CD4-positive, alpha-beta T cell treated with Interleukin-15 for 1 hour (primary cell): Measurements from ENCODE around the gene XBP1.
A peak's percentile ranks its signal among the peaks of the same experiment; 100 is the strongest.
"Not testable (repeated sequence)": the region's sequence is repeated elsewhere in the genome, so short reads cannot be mapped to it uniquely, and the experiment has no call there.

Source experiments
- DNase-seq: peaks from one replicate; pipeline ENCODE4 v3.0.0-alpha.2; 2020

The XBP1 gene

GRCh38 chr22:28791841-28792490, 8.4 kb downstream of the XBP1 start:
- DNase-seq, result no peak

- DNase-seq, result no peak
Measured at GRCh38 chr22:28791124-28791523, 9.2 kb downstream of the XBP1 start.

GRCh38 chr22:28788601-28789000, 11.8 kb downstream of the XBP1 start:
- no peak for DNase-seq

- no peak for DNase-seq
Measured at GRCh38 chr22:28783786-28784671, 16.3 kb downstream of the XBP1 start.

GRCh38 chr22:28780296-28780695, 20.1 kb downstream of the XBP1 start:
- DNase-seq, result no peak

GRCh38 chr22:28779833-28780232, 20.5 kb downstream of the XBP1 start:
- DNase-seq, result no peak

- no peak for DNase-seq
Measured at GRCh38 chr22:28774378-28774777, 26.0 kb downstream of the XBP1 start.

GRCh38 chr22:28773461-28773867, 26.9 kb downstream of the XBP1 start:
- DNase-seq, result no peak

GRCh38 chr22:28772633-28773460, 27.5 kb downstream of the XBP1 start, which contains the start of gene CCDC117:
CCDC117 (plus strand) TSS chr22:28772695; CDS start chr22:28772850, 155 bp downstream.
- DNase-seq, result peak; percentile 95

- DNase-seq, result no peak
Measured at GRCh38 chr22:28771195-28771791, 29.1 kb downstream of the XBP1 start.

GRCh38 chr22:28769394-28770085, 30.8 kb downstream of the XBP1 start:
- DNase-seq, result no peak

- no peak for DNase-seq
Measured at GRCh38 chr22:28768701-28769393, 31.5 kb downstream of the XBP1 start.

- DNase-seq, result no peak
Measured at GRCh38 chr22:28766628-28767027, 33.7 kb downstream of the XBP1 start.

GRCh38 chr22:28762000-28762399, 38.4 kb downstream of the XBP1 start:
- DNase-seq, result not testable (repeated sequence)

GRCh38 chr22:28761449-28761755, 39.0 kb downstream of the XBP1 start:
- no peak for DNase-seq

GRCh38 chr22:28759861-28760560, 40.4 kb downstream of the XBP1 start:
- DNase-seq, result no peak

GRCh38 chr22:28754512-28754911, 45.9 kb downstream of the XBP1 start:
- DNase-seq, result not testable (repeated sequence)

- DNase-seq, result no peak
Measured at GRCh38 chr22:28750471-28750881, 49.9 kb downstream of the XBP1 start.
